Osteoblast (primary cell): ENCODE measurements around the gene NR2F1-AS1. TPM values are rescaled to one million over a fixed set of nuclear protein-coding genes. Genes with fewer than 3 reads are reported as not detected.

Experiments used
- DNase-seq: peaks from one replicate; pipeline ENCODE4 v3.0.0; 2011; ENCODE audit warnings: low spot score, mixed read lengths; ENCODE audit not compliant: insufficient read length; ENCODE audit errors: missing footprints
- H2AFZ ChIP-seq: 2 replicates; pipeline ENCODE4 v1.6.0; 2011; ENCODE audit warnings: mild to moderate bottlenecking, low read length
- H3K27ac ChIP-seq: 2 replicates; pipeline ENCODE4 v1.5.1; 2011; ENCODE audit warnings: mild to moderate bottlenecking, low read depth, low read length, moderate library complexity
- H3K27me3 ChIP-seq: 2 replicates; pipeline ENCODE4 v1.6.0; 2012; ENCODE audit warnings: mild to moderate bottlenecking, control low read depth, inconsistent platforms, low read length, moderate library complexity; ENCODE audit not compliant: insufficient read depth
- H3K36me3 ChIP-seq: 2 replicates; pipeline ENCODE4 v1.5.1; 2011; ENCODE audit warnings: mild to moderate bottlenecking, low read length, control low read depth, moderate library complexity; ENCODE audit not compliant: insufficient read depth
- H3K4me1 ChIP-seq: 2 replicates; pipeline ENCODE4 v1.5.1; 2011; ENCODE audit warnings: mild to moderate bottlenecking, low read length, control low read depth, moderate library complexity; ENCODE audit not compliant: insufficient read depth
- H3K4me2 ChIP-seq: 2 replicates; pipeline ENCODE4 v1.6.0; 2011; ENCODE audit warnings: mild to moderate bottlenecking, low read length; ENCODE audit not compliant: insufficient read depth
- H3K4me3 ChIP-seq: fragments of 200-600 bp; sonication (generic); 3 replicates; pipeline ENCODE4 v1.5.1; 2012; ENCODE audit warnings: mild to moderate bottlenecking, low read length, inconsistent platforms; ENCODE audit not compliant: insufficient read depth
- H3K79me2 ChIP-seq: 2 replicates; pipeline ENCODE4 v1.6.0; 2012; ENCODE audit warnings: mild to moderate bottlenecking, low read length, control low read depth, inconsistent platforms; ENCODE audit not compliant: insufficient read depth
- H3K9me3 ChIP-seq: 2 replicates; pipeline ENCODE4 v1.5.1; 2011; ENCODE audit warnings: low read depth, low read length, control low read depth
- H4K20me1 ChIP-seq: 2 replicates; pipeline ENCODE4 v1.6.0; 2012; ENCODE audit warnings: mild to moderate bottlenecking, low read length, control low read depth; ENCODE audit not compliant: insufficient read depth
- total RNA-seq: library from RNA; depleted of rRNA; stranded (reverse); fragments of >200 nt; gene quantifications from 2 replicates; pipeline ENCODE4 v1.2.3, GENCODE V29; 2012
- TF ChIP-seq, protein P1 (sequence below): IDR thresholded peaks from 2 replicates; pipeline ENCODE4 v1.5.1; 2011; ENCODE audit warnings: mild to moderate bottlenecking, low read depth, low read length, moderate library complexity; ENCODE audit errors: extremely low read depth

Gene NR2F1-AS1
- total RNA-seq, 1 donor, result 15.9 TPM

DNA sequence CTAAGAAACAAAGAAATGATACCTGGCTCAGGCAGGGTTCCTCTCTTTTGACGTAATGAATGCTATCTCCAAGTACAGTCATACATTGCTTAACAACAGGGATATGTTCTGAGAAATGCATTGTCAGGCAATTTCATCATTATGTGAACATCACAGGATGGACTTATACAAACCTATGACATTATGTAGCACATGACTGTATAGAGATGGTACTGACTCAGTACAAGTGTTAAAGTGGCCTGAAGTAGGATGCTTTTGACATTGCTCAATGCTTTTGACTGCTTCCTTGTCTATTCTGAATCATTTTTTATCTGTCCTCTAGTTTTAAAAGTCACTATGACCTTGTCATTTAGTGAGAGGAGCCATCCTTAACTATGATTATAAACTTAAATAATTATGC is 147.6 kb downstream of the NR2F1-AS1 start:
- H3K27me3 ChIP-seq, result no peaks in the 10 kb centered on the region
- peak; percentile 61 for DNase-seq
- no peak overlapping the region for H3K4me3 ChIP-seq
- no peaks in the 10 kb centered on the region for H3K79me2 ChIP-seq
- TF ChIP-seq, protein P1, sequence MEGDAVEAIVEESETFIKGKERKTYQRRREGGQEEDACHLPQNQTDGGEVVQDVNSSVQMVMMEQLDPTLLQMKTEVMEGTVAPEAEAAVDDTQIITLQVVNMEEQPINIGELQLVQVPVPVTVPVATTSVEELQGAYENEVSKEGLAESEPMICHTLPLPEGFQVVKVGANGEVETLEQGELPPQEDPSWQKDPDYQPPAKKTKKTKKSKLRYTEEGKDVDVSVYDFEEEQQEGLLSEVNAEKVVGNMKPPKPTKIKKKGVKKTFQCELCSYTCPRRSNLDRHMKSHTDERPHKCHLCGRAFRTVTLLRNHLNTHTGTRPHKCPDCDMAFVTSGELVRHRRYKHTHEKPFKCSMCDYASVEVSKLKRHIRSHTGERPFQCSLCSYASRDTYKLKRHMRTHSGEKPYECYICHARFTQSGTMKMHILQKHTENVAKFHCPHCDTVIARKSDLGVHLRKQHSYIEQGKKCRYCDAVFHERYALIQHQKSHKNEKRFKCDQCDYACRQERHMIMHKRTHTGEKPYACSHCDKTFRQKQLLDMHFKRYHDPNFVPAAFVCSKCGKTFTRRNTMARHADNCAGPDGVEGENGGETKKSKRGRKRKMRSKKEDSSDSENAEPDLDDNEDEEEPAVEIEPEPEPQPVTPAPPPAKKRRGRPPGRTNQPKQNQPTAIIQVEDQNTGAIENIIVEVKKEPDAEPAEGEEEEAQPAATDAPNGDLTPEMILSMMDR, result no peak
- H3K27ac ChIP-seq, result peak overlapping the region; percentile 21
- no peak overlapping the region for H3K4me2 ChIP-seq
- no peak overlapping the region for H2AFZ ChIP-seq
- H3K36me3 ChIP-seq, result no peaks in the 10 kb centered on the region
- no peaks in the 10 kb centered on the region for H4K20me1 ChIP-seq
- H3K4me1 ChIP-seq, result no peaks in the 10 kb centered on the region
- no peaks in the 10 kb centered on the region for H3K9me3 ChIP-seq

DNA sequence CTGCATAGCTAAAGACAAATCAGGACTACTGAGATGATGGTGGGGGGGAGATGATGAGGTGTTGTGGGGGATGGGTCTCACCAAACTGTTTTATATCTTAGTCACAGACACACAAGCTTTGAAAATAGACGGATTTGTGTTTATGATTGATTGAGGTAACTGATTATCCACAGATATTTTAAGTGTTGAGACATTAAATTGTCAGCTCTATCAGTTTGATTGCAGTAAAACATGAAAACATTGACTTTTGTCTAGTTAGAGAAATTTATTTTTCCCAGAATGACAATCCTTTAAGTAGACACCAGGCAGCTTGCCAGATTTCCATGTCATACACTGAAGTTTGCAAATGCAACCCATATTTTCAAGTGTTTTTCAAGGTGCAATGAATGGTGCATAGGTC is 149.8 kb downstream of the NR2F1-AS1 start:
- Histone ChIP-seq H2AFZ (no peak overlapping the region), H3K27me3 (no peaks in the 10 kb centered on the region), H3K27ac (no peak overlapping the region), H3K4me3 (no peak overlapping the region), H3K9me3 (no peaks in the 10 kb centered on the region), H3K4me1 (no peaks in the 10 kb centered on the region), H4K20me1 (no peaks in the 10 kb centered on the region), H3K79me2 (no peaks in the 10 kb centered on the region), H3K4me2 (no peak overlapping the region), H3K36me3 (no peaks in the 10 kb centered on the region)
- TF ChIP-seq, protein P1, result no peak
- no peak for DNase-seq

DNA sequence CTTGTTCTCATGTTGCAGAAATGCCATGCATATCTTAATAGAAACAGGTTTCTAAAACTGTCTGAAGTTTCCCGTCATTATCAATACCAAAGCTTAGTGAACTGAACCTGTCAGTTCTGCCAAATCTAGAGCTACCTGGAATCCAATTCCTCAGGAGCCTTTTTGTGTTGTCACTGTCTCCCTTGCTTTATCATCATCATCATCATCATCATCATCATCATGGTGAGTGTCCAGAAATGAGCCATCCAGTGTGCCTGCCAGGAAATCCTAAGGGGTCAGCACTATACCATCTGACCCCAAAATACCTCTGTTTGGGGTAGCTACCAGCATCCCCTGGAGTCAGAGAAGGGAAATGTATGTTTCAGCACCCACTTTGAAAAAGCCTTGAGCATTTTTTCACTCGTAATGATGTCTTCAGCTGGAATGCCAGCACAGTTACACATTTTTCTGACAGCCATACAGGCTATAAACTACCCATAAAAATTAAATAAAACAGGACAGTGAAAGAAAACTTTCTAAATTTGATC is 150.3 kb downstream of the NR2F1-AS1 start:
- Histone ChIP-seq H3K27me3 (no peaks in the 10 kb centered on the region), H3K4me1 (no peaks in the 10 kb centered on the region), H4K20me1 (no peaks in the 10 kb centered on the region), H2AFZ (no peak overlapping the region), H3K4me3 (no peak overlapping the region), H3K27ac (no peak overlapping the region), H3K4me2 (no peak overlapping the region), H3K9me3 (no peaks in the 10 kb centered on the region), H3K36me3 (no peaks in the 10 kb centered on the region), H3K79me2 (no peaks in the 10 kb centered on the region)
- DNase-seq, result no peak
- TF ChIP-seq, protein P1, result no peak

DNA sequence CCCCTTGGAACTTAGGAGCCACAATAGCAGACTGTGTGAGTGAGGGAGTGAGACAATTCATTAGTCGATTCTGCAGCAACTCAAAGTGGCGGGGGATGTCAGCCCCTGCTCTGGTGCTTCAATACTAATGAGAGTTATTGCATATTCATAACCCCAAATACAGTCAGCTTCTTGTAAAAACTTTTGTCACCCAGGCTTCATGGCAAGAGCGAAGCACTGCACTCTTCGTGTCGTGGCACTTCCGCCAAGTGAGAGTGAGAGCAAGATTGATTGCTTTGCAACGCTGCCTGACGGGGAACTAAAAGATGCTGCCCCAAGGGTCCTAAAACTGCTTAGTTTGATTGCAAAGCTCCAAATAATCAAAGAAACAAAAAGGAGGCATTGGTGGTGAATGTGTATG is 150.9 kb downstream of the NR2F1-AS1 start:
- H4K20me1 ChIP-seq, result no peaks in the 10 kb centered on the region
- no peak overlapping the region for H2AFZ ChIP-seq
- no peak overlapping the region for H3K4me3 ChIP-seq
- no peaks in the 10 kb centered on the region for H3K4me1 ChIP-seq
- no peak overlapping the region for H3K27ac ChIP-seq
- no peaks in the 10 kb centered on the region for H3K9me3 ChIP-seq
- no peaks in the 10 kb centered on the region for H3K27me3 ChIP-seq
- DNase-seq, result no peak
- H3K4me2 ChIP-seq, result no peak overlapping the region
- TF ChIP-seq, protein P1, result no peak
- no peaks in the 10 kb centered on the region for H3K36me3 ChIP-seq
- no peaks in the 10 kb centered on the region for H3K79me2 ChIP-seq
